Sciatic nerve (tissue), 2 donors: Measurements from ENCODE around the gene SELENOM. TPM values are rescaled to one million over a fixed set of nuclear protein-coding genes. Genes with fewer than 3 reads are reported as not detected.
"Not testable (repeated sequence)": the region's sequence is repeated elsewhere in the genome, so short reads cannot be mapped to it uniquely, and the experiment has no call there.

ENCODE experiments used
- ATAC-seq: fragments of 200-7000 bp; cut with Tn5 transposase; one replicate; pipeline ENCODE4 v1.9.1; 2020; ENCODE audit warnings: mild to moderate bottlenecking, moderate library complexity
- DNase-seq: peaks from one replicate; pipeline ENCODE4 v3.0.0-alpha.2; 2020; ENCODE audit warnings: low spot score
- intact Hi-C: fragments of 100-400 bp; cut with DNase I; formaldehyde crosslinking; loops from one replicate; pipeline ENCODE4 v1.14.2; 2022
- total RNA-seq: library from RNA; stranded (reverse); fragmentation: NEBNext Ultra II Directional; extraction: Animal tissue kit (Norgen Biotek cat#: 25700); gene quantifications from one replicate; pipeline ENCODE4 v1.2.1, GENCODE V29; 2021
- donor health status: DM: no; HTN: no; CAD: no.
- donor health status: DM: no; HTN: no; CAD: no.

SELENOM gene
- total RNA-seq, 1 donor from 2014 or later, result 159 TPM

DNA sequence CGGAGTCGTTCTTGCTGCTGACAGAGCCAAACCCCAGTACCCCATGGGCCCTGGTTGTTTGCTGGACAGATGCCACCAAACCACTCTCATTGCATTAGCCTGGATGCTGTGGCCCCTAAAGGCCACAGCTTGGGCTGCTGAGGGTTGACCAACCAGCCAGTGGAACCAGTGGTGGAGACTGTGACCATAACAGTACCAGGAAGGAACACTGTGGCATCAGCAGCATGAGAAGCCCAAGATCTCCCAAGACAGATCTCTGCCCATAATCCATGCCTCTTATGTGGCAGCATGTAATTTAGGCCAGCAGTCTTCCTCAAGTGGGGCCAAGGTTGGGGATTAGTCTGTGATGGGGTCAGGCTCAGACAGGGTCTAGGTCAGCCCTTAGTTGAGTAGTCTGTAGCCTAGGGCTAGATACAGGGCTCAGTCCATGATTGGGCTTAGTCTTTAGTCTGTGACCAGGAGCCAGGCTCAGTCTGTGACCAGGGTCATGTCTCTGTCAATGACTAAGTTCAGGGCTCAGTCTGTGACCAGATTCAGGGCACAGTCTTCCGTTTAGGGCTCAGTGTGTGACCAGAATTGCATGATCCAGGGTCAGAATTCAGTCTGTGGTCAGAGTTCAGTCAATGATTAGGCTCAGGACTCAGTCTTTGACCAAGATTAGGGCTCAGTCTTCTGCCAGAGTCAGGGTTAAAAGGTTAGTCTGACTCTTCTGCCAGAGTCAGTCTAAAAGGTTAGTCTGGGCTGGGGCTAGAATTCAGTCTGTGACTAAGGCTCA is 10.9 kb upstream of the SELENOM start:
- no peak for DNase-seq
- no peak for ATAC-seq
- intact Hi-C loops, result no loop called here

DNA sequence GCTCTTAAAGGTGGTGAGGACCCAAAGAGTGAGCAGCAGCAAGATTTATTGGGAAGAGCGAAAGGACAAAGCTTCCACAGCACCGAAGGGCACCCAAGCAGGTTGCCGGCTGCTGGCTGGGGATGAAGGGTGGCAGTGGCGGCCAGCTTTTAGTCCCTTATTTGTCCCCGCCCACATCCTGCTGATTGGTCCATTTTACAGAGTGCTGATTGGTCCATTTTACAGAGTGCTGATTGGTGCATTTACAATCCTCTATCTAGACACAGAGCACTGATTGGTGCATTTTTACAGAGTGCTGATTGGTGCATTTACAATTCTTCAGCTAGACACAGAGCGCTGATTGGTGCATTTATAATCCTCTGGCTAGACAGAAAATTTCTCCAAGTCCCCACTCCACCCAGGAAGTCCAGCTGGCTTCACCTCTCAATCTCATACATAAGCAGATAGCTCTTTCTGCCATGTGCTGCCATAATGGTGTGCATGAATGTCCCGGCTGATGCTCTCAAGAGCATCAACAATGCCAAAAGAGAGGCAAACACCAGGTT is 5.3 kb upstream of the SELENOM start:
- ATAC-seq, intact Hi-C loops, DNase-seq: not testable (repeated sequence)

DNA sequence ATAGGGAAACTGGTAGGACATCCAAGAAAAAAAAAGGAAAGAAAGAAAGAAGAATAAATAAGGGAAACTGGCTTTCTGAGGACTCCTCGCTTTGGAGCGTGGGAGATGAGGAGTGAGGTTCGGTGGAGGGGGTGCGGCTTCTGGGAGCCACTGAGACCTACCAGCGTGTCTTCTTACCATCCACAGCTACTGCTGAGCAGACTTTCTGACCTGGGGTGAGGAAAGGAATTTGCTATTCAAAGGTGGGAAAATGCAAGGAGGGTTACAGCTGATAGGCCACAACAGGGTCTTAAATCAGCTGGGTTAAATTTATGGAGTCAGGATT is 488 bp upstream of the SELENOM start:
- ATAC-seq (peak; percentile 25), DNase-seq (no peak)
- intact Hi-C loops, result no loop called here

DNA sequence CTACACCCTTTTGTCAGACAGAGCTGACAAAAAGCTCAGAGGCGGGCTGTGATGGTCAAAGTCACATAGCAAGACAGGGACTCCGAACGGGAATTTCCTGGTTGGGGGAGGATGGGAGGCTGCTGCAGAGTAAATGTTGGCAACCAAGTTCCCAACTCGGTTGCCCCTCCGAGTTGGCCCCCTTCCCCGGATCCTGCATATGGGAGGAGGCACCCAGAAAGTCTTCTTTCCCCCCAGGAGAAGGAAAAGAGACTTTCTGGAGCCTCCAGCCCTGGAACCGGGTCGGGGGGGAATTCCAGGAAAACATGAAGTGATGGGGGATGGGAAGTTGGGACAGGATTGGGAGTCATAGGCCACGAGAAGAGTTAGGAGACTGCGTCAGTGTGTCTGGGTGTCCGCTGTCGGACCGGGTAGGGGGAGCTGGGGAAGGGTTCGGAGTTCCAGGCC is 614 bp downstream of the SELENOM start:
- intact Hi-C loops, result no loop called here
- ATAC-seq, result peak; percentile 28
- no peak for DNase-seq

DNA sequence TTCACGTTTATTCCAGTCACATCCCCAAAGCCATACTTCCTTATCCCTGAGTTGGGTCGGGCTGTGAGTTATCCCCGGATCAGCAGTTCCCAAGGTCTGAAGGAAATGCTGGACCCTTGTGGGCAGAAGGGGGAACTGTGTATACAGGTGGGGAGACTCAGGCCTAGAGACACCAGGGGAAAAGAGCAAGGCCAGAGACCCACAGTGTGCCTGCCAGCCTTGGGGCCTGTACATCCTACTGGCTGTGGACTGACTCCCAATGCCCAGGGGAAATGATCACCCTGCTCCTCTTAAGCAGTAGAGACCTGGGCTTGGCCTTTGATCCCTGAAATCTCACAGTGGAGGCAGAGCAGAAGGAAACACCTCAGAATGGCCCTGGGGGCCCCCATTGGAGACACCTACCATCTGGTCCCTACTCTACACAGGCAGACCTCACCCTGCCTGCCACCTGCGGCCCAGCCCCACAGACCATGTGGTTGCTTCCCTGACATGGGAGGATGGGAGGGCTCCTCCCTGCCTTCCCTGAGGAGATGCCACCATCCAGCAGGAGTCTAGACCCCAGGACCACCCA is 1.3 kb downstream of the SELENOM start:
- intact Hi-C loops, result no loop called here
- ATAC-seq (no peak), DNase-seq (no peak)

DNA sequence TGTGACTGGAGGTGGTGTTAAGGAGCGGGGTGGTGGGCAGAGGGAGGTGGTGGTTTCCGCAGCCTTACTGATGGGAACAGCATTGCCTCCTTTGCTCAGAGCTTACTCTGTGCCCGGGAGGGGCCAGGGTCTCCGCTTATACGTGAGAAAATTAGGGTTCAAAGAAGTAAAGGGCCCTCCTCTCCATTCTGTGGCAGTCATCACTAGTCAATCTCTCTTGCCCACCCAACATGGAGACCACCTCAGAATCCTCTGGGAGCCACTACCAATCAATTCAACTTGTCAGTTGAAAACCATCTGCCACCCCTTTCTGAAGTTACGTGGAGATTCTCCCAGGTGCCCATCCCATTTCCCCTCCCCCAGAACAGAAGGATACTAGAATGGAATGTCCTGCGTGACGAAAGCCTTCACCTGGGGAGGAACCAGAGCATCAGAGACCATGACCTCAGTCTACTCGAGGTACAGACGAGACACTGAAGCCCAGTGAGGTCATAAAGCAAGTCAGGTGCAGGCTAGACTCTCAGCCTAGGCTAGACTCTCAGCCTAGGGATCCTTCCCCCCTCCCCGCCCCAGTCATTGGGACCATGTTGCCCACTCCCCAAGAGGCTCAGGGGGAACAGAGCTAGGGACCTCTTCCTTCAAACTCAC is 2.0 kb downstream of the SELENOM start:
- no peak for ATAC-seq
- DNase-seq, result no peak
- intact Hi-C loops, result no loop called here

DNA sequence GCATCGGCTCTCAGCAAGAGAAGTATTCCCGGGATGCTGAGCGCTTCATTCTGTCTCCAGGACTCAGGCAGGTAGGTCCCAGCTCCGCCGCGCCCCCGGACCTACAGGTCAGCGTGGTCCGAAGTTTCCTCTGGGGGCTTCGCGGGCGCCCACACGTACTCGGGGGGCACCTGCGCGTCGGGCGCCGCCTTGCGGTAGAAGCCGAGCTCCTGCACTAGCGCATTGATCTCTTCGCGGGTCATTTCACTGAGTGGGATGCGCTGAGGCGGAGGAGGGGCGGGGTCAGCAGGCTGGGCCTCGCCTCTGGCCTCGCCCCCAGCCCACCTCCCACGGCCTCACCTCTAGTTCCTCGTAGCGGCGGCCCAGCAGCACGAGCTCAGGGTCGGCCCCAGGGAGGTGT is 2.5 kb downstream of the SELENOM start:
- ATAC-seq (no peak), DNase-seq (peak; percentile 72)
- intact Hi-C loops, result no loop called here

DNA sequence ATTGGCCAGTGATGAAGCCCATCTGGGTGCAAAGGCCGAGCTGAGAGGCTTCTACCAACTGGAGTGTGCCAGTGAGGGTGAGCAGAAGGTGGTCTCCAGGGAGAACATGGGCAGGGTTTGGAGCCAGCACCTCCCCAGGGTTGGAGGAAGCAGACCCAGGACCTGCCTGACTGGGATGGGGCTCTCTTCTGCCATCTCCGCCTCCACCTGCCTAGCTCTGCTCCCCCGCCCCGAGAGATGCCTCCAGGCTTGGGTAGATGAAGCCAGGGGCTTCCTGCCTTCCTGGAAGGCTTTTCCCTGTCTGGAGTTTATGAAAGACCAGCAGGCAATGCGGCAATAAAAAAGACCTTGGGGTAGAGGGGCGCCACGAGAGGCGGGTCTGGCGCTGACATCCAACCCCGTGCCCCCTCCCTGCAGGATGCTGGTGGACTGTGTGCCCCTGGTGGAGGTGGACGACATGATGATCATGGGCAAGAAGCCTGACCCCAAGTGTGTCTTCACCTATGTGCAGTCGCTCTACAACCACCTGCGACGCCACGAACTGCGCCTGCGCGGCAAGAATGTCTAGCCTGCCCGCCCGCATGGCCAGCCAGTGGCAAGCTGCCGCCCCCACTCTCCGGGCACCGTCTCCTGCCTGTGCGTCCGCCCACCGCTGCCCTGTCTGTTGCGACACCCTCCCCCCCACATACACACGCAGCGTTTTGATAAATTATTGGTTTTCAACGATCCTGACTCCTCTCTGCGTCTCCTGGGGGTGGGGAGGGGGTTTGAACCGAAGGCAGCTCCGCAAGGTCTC is 3.3 kb downstream of the SELENOM start:
- DNase-seq, result no peak
- intact Hi-C loops, result no loop called here
- no peak for ATAC-seq

DNA sequence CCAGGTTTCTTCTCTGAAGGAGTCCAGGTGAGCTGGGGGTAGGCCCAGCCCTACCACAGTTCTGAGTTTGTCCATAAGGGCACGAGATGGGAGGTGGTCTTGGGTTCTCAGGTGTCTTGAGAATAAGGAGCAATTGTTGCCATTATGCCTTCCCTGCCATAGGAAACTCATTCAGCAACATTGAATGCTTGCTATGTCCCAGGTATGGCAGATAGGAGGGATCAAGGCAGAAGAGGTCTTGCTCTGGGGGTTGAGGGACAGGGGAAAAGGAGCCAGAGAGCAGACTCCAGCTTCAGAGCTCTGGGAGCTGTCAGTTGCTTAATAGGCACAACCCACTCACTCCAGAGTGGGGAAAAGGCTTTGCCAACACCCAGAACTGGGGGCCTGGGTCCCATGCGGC is 4.3 kb downstream of the SELENOM start:
- DNase-seq, result no peak
- intact Hi-C loops, result no loop called here
- no peak for ATAC-seq

DNA sequence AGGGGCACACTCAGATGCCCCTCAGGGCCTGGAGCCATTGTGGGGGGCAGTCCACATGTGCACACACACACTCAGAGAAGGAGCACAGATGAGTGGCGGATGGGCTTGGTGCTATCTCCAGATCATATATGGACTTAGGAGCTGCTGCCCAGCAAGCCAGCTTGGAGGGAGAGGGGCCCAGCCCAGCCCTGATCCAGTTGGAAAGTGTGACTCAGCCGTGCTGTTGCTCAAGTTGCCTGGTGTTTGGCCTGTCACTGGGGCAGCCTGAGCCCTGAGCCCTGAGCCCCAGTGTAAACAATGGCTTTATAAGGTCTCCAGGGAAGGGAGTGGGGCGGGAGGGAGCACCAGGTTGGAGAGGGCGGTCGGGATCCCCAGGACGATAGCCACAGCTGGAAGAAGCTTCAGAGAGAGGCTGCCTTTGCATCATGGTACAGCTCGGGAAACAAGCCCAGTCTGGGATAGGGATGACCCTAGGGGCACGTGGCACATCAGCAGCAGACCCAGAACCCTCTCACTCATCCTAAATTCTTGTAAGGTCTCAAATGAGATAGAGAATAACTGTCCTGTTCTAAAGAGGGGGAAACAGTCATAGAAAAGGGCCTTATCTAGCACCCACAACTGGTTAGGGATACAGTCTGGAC is 4.8 kb downstream of the SELENOM start:
- intact Hi-C loops, result no loop called here
- peak; percentile 82 for DNase-seq

DNA sequence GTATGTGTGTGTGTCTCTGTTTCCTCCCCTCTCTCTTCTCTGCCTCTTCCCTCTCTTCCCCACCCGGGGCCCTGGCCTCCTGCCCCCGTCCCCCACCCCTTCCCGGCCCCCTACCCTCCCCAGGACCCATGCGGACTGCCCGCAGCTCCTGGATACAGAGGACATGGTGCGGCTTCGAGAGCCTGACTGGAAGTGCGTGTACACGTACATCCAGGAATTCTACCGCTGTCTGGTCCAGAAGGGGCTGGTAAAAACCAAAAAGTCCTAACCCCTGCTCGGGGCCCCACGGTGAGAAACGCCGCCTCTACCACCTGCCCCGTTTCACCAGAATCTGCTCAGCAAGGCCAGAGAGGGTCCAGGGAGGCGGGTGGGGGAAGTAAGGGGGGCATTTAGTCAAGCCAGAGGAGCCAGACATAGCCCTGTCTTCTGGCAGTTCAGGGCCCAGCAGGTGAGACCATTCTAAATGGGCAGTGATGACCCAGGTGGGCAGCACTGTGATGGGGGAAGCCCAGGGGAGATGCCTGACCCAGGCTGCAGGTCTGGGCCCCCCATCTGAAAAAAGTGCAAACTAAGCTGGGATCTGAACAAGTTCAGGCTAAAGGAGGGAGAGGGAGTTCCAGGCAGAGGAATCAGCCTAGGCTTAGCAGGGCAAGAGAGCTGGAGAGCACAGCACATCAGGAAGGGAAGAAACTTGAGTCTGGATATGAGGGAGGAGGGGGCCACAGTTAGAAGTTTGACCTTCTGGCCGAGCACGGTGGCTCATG is 6.4 kb downstream of the SELENOM start:
- DNase-seq, result no peak
- intact Hi-C loops, result no loop called here
- no peak for ATAC-seq

More for the DNA sequence above, 4.8 kb downstream of the SELENOM start:
- peak; percentile 67 for ATAC-seq

DNA sequence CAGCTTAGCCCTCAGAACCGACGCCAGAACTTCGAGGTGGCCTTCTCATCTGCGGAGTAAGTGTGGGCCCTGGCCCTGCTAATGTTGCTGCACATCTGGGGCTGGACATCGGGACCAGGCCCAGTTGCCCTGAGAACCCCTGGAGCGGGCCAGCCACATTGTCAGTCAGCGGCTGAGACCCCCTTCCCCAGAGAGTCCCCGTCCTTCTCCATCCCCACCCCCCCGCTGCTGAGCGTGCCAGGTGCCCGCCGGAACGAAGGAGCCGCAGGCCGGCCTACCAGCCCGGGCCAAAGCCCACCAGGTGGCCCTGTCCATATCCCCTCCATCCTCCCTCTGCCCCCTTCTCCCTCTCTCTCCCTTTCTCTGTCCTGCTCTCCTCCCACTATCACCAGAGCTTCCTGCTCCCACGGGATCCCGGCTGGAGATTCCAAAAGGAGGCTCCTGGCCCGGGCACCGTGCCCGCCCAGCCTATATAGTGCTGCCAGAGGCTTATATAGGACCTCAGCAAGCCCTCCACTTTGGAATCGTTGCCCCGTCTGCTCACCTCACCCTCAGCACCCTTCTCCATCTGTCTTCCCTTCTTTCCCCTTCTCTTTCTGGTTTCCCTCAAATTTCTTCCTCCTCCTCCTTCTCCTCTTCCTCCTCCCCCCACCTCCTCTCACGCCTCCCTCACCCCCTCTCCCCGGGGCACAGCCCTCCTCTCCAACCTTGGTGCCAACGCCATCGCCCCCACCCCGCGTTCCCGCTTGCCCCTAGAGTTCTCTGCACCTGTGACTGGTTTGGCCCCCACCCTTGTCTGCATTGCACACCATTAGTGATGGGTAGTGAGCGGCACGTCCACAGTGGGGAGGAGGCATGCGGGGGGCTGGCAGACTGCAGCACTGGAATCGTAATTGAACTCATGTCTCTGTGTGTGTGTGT is 7.3 kb downstream of the SELENOM start:
- no peak for ATAC-seq
- no peak for DNase-seq
- intact Hi-C loops, result no loop called here

DNA sequence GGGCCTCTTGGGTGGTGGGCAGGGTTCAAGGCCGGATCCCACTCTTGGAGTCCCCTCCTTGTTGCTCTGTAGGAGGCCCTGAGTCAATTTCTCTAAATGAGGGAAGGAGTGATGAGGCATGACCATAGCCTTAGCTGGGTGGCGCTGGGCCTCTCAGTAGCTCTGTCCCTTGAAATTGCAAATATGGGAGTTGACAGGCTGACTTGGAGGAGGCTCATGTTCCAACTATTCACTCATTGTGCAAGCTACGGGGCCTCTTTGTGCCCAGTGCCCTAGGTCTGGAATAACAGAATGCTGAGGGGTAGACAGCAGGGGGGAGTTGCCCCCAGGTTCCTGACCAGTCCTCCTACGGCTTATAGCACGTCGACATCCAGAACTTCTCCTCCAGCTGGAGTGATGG is 8.0 kb downstream of the SELENOM start:
- DNase-seq, result no peak
- ATAC-seq, result no peak
- intact Hi-C loops, result no loop called here

DNA sequence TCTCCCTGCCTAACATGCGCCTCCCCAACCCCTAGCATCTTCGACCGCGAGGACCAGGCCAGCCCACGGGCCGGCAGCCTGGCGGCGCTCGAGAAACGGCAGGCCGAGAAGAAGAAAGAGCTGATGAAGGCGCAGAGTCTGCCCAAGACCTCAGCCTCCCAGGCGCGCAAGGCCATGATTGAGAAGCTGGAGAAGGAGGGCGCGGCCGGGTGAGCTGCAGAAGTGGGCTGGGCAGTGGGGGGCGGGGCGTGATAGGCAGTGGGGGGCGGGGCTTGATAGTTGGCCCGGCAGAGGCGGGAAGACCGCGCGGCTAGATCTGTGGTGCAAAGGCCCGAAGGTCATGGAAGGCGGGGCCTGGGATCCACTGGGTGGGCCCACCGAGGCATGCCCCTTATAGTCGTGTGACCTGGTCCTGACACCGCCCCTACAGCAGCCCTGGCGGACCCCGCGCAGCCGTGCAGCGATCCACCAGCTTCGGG is 8.7 kb downstream of the SELENOM start:
- peak; percentile 88 for DNase-seq
- ATAC-seq, result peak; percentile 80
- intact Hi-C loops, result no loop called here

DNA sequence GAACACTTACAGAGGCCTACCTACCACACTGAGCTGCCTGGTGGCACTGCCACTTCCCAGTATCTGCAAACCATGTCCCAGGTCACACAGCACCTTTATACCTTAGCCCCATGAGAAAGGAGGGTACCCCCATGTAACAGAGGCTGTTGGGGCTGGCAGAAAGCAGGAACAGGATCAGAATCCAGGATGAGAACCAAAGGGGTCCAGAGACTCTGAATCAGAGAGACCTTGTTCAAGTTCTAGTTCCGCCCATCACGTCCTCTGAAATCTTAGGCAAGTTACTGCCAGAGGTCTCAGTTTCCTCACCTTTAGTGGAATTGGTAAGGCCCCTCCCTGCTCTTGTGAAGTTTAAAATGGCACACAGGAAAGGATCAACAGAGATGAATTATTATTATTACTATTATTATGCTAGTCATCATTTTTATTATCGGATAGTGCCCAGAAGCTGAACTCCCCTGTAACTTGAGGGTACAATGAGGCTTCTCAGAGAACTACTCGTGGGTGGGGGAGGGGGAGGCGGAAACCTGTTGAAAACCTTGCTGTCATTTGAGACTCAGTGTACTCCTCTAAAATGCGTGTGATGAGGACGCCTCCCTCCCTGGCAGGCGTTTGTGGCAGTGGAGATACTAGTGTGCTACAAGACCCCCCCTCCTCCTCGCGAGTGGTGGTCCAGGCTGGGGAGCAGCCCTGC is 9.3 kb downstream of the SELENOM start:
- intact Hi-C loops, result no loop called here
- ATAC-seq (no peak), DNase-seq (no peak)

DNA sequence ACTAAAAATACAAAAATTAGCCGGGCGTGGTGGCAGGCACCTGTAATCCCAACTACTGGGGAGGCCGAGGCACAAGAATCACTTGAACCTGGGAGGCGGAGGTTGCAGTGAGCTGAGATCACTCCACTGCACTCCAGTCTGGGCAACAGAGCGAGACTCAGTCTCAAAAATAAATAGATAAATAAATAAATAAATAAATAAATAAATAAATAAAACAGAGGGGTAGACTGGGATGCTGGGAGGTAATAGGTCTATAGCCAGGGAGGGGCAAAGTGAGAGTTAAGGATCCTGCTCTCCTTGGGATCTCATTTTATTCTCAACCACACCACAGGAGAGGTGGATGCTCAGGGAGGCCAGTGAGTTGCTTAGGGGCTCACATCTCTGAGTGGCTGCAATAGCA is 9.8 kb downstream of the SELENOM start:
- intact Hi-C loops, ATAC-seq, DNase-seq: not testable (repeated sequence)
